ENCODE measurements around the gene SOD2. TPM values are rescaled to one million over a fixed set of nuclear protein-coding genes. Genes with fewer than 3 reads are reported as not detected.

Gene SOD2
- polyA plus RNA-seq, 1 of the 3 experiments (the other 2 are of a cell fraction): 26.8 TPM

DNA sequence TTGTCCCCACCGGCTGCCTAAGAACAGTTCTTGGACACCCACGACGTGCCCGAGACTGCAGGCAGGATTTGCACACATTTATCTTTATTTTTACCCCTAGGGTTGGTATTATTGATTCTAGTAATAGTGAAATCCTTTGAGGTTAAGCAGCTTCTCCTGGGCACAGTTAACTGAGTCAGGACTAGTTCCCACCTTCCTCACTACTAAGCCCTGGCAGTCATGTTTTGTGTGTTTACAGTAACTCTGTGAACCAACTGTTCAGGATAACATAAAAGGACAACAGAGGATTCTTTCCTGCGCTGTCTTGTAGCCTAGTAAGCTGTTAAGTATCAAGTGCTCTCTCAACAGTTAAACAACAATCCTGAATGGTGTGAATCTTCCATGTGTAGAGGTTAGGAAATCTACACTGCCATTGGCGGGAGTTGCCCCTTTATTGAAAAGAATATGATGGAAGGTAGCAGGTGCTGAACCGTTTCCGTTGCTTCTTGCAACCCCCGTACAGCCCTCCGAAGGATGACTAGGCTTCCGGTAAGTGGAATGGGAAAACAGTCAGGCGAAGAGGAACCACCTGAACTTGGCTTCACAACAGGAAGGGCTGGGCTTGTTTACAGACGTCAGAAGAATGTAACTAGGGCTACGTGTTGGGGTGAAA lies 979 bp upstream of the SOD2 start (continued):
- TF ChIP-seq, protein P1, sequence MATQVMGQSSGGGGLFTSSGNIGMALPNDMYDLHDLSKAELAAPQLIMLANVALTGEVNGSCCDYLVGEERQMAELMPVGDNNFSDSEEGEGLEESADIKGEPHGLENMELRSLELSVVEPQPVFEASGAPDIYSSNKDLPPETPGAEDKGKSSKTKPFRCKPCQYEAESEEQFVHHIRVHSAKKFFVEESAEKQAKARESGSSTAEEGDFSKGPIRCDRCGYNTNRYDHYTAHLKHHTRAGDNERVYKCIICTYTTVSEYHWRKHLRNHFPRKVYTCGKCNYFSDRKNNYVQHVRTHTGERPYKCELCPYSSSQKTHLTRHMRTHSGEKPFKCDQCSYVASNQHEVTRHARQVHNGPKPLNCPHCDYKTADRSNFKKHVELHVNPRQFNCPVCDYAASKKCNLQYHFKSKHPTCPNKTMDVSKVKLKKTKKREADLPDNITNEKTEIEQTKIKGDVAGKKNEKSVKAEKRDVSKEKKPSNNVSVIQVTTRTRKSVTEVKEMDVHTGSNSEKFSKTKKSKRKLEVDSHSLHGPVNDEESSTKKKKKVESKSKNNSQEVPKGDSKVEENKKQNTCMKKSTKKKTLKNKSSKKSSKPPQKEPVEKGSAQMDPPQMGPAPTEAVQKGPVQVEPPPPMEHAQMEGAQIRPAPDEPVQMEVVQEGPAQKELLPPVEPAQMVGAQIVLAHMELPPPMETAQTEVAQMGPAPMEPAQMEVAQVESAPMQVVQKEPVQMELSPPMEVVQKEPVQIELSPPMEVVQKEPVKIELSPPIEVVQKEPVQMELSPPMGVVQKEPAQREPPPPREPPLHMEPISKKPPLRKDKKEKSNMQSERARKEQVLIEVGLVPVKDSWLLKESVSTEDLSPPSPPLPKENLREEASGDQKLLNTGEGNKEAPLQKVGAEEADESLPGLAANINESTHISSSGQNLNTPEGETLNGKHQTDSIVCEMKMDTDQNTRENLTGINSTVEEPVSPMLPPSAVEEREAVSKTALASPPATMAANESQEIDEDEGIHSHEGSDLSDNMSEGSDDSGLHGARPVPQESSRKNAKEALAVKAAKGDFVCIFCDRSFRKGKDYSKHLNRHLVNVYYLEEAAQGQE (IDR thresholded peaks at IDR 0.05; ENCODE audit: low read depth, low read length): no peak
- TF ChIP-seq RXRA (IDR thresholded peaks at IDR 0.05; ENCODE audit: borderline replicate concordance, low read depth): no peak

DNA sequence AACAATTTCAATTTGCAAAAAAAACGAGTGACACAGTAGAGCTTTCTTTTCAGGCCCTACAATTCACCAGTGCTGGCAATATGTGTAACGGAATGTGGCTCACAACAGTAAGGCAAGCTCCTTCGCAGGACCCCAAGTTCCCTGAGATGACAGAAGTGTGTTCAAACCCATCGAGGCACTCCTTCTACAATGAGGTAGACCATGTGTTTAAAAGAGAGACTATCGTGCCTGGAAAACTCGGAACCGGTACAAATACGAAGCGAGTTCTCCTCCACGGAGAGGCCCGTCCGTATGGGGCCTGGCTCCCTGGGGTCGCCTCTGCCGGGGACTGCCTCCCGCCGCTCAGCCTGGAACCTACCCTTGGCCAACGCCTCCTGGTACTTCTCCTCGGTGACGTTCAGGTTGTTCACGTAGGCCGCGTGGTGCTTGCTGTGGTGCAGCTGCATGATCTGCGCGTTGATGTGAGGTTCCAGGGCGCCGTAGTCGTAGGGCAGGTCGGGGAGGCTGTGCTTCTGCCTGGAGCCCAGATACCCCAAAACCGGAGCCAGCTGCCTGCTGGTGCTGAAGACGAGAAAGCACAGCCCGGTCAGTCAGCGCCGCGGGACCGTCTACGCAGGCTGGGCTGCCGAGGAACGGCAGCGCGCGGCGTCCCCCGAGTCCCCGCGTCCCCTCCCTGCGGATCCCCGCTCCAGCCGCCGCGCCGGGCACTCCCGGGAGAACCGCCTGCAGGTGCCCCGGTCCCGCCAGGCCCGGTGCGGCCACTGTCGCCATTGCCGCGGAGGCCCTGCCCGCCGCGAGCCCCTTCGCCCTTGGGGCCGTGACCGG lies 526 bp downstream of the SOD2 start:
- H3K4me2 ChIP-seq: peak overlapping the region; percentile 97
- H3K27ac ChIP-seq (ENCODE audit: low read depth in 2 of 2, low read length in 1 of 2): peak overlapping the region; percentile 68 to 91; a peak in 3 of 4 replicates
- peaks cover 0 to 8% of the 10 kb centered on the region in 2 experiments for H3K36me3 ChIP-seq (replicated peaks in 1 of 2; ENCODE audit: control insufficient read depth in 1 of 2, insufficient read depth in 2 of 2, low read length in 1 of 2)
- H3K9me3 ChIP-seq: no peaks in the 10 kb centered on the region
- peak; percentile 60 for DNase-seq
- peaks cover 54% of the 10 kb centered on the region for H3K79me2 ChIP-seq (ENCODE audit: insufficient read depth)
- H3F3A ChIP-seq (replicated peaks; ENCODE audit: insufficient read depth): peaks cover 4% of the 10 kb centered on the region
- peaks cover 5 to 10% of the 10 kb centered on the region in 2 experiments; a peak in 3 of 4 replicates for H3K4me1 ChIP-seq (ENCODE audit: control insufficient read depth in 1 of 2, insufficient read depth in 2 of 2, low read depth in 1 of 2, low read length in 1 of 2)
- H3K27me3 ChIP-seq (ENCODE audit: insufficient read depth): no peaks in the 10 kb centered on the region
- peak overlapping the region; percentile 74 to 80 for H3K4me3 ChIP-seq (ENCODE audit: low read depth in 2 of 2, low read length in 1 of 2)
- TF ChIP-seq, protein P2, sequence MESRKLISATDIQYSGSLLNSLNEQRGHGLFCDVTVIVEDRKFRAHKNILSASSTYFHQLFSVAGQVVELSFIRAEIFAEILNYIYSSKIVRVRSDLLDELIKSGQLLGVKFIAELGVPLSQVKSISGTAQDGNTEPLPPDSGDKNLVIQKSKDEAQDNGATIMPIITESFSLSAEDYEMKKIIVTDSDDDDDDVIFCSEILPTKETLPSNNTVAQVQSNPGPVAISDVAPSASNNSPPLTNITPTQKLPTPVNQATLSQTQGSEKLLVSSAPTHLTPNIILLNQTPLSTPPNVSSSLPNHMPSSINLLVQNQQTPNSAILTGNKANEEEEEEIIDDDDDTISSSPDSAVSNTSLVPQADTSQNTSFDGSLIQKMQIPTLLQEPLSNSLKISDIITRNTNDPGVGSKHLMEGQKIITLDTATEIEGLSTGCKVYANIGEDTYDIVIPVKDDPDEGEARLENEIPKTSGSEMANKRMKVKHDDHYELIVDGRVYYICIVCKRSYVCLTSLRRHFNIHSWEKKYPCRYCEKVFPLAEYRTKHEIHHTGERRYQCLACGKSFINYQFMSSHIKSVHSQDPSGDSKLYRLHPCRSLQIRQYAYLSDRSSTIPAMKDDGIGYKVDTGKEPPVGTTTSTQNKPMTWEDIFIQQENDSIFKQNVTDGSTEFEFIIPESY (IDR thresholded peaks at IDR 0.05; ENCODE audit: borderline replicate concordance, low read depth): no peak
- TF ChIP-seq YY1 (IDR thresholded peaks at IDR 0.05; ENCODE audit: low read depth) (no peak; the same call in 1 of the 2 replicates), TEAD4 (IDR thresholded peaks at IDR 0.05; ENCODE audit: borderline replicate concordance, insufficient read depth) (no peak), SIN3A (IDR thresholded peaks at IDR 0.05; ENCODE audit: borderline replicate concordance, low read depth, low read length) (0 out of 2 replicates have a peak, but pooled peaks have one; percentile 7), EZH2phosphoT487 (IDR thresholded peaks at IDR 0.05; ENCODE audit: borderline replicate concordance, low read depth) (no peak), RXRA (IDR thresholded peaks at IDR 0.05; ENCODE audit: borderline replicate concordance, low read depth) (no peak), FOXJ3 (CRISPR knock-in tag; IDR thresholded peaks at IDR 0.05) (no peak), TAF1 (IDR thresholded peaks at IDR 0.05; ENCODE audit: borderline replicate concordance, low read depth, low read length) (no peak), MXI1 (IDR thresholded peaks at IDR 0.05; ENCODE audit: low read depth, low read length) (peak; percentile 75), MEF2A (IDR thresholded peaks at IDR 0.05; ENCODE audit: borderline replicate concordance, low read depth) (no peak), POLR2AphosphoS5 (IDR thresholded peaks at IDR 0.05; ENCODE audit: low read depth, low read length) (no peak)
- TF ChIP-seq, protein P3, sequence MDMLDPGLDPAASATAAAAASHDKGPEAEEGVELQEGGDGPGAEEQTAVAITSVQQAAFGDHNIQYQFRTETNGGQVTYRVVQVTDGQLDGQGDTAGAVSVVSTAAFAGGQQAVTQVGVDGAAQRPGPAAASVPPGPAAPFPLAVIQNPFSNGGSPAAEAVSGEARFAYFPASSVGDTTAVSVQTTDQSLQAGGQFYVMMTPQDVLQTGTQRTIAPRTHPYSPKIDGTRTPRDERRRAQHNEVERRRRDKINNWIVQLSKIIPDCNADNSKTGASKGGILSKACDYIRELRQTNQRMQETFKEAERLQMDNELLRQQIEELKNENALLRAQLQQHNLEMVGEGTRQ (IDR thresholded peaks at IDR 0.05; ENCODE audit: borderline replicate concordance, low read depth, low read length): no peak
- TF ChIP-seq, protein P4, sequence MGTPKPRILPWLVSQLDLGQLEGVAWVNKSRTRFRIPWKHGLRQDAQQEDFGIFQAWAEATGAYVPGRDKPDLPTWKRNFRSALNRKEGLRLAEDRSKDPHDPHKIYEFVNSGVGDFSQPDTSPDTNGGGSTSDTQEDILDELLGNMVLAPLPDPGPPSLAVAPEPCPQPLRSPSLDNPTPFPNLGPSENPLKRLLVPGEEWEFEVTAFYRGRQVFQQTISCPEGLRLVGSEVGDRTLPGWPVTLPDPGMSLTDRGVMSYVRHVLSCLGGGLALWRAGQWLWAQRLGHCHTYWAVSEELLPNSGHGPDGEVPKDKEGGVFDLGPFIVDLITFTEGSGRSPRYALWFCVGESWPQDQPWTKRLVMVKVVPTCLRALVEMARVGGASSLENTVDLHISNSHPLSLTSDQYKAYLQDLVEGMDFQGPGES (IDR thresholded peaks at IDR 0.05; ENCODE audit: low read depth, low read length): no peak
- peak overlapping the region; percentile 76; the same call in 1 of the 2 replicates for H2AFZ ChIP-seq (ENCODE audit: low read depth)
- ChIA-PET POLR2A (interaction anchor here (2.2 kb wide), 1 partner anchor 34 kb away, joined by 12 read pairs; the partner anchor contains the start of gene WTAP), CTCF (interaction anchor here (0.8 to 4.4 kb wide), 19 partner anchors 10 to 543 kb away, joined by 3 to 24 read pairs (median 4); partner anchors contain the start of genes MRPL18, TCP1 and WTAP)
- no peaks in the 10 kb centered on the region; the same call in 1 of the 2 replicates for H4K20me1 ChIP-seq (ENCODE audit: insufficient read depth)
- WGBS (ENCODE audit: low lambda C conversion rate): 8% methylated on average over 19 of the region's 66 CpGs
- H3K9ac ChIP-seq: peak overlapping the region; percentile 77
- H3K9me2 ChIP-seq: no peaks in the 10 kb centered on the region
